ENCODE data around the gene SENP5.
"Not testable (repeated sequence)": the region's sequence is repeated elsewhere in the genome, so short reads cannot be mapped to it uniquely, and the experiment has no call there.

The SENP5 gene

DNA sequence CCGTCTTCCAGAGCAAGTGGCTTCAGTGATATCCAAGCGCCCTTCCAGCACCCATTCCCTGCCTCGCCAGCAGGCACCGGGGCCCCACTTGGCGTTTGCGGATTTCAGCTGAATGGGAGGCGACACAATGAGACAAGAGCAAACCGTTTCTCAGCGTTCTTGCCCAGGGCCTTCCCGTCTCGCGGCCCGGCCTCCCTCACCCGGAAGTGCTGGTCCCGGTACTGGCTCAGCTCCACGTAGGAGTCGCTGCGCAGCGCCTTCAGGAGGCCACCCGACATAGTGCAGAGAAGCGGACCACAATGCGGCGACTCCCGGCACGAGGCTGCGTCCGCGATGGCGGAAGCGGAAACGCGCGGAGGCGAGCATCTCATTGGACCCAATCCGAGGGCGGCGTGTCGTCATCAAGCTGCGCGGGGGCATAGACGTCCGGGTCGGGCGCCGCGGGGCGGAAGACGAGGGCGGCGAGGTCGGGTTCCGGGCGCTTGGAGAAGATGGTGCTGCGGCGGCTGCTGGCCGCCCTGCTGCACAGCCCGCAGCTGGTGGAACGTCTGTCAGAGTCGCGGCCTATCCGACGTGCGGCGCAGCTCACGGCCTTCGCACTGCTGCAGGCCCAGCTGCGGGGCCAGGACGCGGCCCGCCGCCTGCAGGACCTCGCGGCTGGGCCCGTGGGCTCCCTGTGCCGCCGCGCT lies 74.7 kb downstream of the SENP5 start, which contains the start of gene NCBP2:
NCBP2 (minus strand) TSS at position 303 of the 689 bp plus-strand sequence; CDS start at position 278, 25 bp downstream.
- peak; percentile 99 for DNase-seq (ENCODE audit: low read depth, low spot score)

DNA sequence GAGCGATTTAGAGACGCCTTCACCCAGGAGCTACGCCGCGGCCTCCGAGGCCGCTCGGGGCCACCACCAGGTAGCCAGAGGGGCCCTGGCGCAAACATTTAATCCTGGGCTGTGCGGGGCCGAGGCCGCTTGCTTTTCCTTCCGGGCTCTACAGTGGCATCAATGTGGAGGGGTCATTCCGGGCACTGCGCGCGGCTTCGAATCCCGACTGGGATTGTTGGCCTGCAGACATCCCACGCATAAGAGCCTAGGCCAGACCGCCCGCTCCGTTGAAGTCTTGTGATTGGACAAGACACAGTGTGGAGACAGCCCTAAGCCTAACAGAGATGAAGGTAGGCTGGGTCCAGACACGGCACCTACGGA lies 75.2 kb downstream of the SENP5 start:
- no peak for DNase-seq (ENCODE audit: low read depth, low spot score)

DNA sequence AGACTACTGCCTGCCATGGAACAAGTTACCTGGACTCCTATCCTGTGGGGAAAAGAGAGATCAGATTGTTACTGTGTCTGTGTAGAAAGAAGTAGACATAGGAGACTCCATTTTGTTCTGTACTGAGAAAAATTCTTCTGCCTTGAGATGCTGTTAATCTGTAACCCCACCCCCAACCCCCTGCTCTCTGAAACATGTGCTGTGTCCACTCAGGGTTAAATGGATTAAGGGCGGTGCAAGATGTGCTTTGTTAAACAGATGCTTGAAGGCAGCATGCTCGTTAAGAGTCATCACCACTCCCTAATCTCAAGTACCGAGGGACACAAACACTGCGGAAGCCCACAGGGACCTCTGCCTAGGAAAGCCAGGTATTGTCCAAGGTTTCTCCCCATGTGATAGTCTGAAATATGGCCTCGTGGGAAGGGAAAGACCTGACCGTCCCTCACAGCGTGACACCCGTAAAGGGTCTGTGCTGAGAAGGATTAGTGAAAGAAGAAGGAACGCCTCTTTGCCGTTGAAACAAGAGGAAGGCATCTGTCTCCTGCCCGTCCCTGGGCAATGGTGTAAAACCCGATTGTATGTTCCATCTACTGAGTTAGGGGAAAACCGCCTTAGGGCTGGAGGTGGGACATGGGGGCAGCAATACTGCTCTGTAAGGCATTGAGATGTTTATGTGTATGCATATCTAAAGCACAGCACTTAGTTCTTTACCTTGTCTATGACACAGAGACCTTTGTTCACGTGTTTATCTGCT lies 76.5 kb downstream of the SENP5 start:
- DNase-seq (ENCODE audit: low read depth, low spot score) = not testable (repeated sequence)

DNA sequence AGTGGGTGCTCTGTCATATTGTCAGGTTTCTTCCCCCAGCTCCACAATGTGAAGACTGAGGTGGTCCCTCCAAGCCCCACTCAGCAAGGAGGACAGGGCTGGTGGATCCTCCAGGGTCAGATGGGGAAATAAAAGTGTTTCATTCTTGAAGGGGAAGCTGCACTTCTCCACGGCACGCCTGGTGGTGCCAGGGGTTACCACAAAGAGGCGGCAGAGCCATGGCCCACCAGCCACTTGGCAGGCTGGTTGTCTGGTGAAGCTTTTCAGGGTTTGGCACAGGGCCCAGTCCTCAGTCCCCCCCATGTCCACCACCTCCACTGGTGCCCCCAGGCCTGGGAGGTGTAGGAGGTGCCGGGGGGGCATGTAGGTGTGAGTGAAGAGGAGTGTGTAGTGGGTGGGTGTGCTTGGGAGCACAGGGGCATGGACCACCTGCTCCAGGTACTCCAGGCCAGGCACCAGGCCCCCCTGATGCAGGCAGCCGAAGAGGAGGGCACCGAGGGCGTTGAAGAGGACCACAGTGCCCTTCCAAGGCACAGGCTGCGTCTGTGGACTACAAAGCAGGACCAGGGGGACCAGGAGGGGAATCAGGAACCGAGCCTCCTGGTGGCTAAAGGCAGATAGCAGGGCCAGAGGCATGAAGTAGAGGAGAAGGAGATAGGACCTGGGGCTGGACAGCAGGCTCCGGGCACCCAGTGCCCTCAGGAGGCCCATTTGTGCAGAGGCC lies 79.6 kb downstream of the SENP5 start:
- no peak for DNase-seq (ENCODE audit: low read depth, low spot score)

DNA sequence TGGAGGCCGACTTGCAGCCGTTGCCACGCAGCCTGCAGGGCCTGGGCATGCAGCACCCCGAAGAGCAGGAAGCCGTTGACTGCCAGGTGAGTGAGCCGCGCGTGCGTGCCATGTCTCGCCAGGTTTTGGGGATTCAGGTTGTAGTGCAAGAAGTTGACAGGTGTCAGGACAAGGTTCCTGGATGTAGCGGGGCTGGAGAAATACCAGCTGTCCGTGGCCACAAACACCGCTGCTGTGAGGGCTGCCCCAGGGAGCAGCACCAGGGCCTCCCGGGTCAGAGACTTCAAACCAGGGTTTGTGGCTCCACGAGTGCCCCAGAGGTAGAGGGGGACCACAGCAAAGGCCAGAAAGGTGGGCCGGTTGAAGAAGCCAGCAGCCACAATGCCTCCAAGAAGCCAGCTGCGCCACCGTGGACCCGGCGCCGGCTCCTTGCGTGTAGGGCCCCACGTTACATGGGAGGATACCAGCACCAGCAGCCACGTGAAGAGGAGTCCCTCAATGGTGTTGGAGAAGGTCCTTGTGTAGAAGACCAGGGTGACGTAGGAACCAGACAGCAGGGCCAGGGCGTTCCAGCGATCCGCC lies 80.2 kb downstream of the SENP5 start:
- DNase-seq (ENCODE audit: low read depth, low spot score) = no peak

DNA sequence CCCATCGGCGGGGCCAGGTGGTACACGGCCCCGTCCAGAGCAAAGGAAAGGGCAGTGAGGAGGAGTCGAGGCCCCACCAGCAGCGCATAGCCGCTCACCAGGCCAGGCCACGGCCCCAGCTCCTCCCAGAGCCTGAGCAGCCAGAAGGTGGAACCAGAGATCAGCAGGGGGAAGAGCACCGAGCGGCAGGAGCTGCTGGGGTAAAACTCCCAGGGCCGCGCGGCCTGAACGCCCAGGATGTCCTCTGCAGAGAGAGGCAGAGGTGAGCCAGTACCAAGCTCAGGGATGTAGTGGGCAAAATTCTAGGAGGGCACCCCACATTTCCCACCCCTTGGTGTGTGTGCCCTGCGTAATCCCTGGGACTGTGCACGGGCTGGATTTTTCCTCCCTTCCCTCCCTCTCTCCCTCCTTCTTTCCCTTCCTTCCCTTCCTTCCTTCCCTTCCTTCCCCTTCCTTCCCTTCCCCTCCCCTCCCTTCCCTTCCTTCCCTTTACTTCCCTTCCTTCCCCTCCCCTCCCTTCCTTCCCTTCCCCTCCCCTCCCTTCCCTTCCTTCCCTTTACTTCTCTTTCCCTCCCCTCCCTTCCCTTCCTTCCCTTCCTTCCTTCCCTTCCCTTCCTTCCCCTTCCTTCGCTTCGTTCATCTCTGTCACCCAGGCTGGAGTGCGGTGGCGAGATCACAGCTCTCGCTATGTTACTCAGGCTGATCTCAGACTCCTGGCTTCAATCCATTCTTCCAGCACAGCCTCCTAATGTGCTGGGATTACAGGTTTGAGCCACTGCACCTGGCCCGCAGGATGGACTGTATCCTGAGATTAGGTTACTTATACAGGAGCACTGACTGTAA lies 80.9 kb downstream of the SENP5 start:
- no peak for DNase-seq (ENCODE audit: low read depth, low spot score)

DNA sequence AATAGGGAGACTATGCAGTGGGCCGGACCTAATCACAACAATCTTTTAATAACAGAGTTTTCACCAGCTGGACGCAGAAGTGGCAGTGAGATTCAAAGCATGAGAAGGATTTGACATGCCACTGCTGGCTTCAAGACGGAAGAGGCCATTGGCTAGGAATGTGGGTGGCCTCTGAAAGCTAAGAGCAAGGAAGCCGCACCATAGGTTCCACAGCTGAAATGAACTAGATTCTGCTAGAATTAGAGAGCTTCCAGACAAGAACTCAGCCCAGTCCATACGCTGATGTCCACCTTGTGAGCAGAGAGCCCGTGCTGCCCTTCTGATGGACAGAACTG lies 81.5 kb downstream of the SENP5 start:
- DNase-seq (ENCODE audit: low read depth, low spot score) = no peak

DNA sequence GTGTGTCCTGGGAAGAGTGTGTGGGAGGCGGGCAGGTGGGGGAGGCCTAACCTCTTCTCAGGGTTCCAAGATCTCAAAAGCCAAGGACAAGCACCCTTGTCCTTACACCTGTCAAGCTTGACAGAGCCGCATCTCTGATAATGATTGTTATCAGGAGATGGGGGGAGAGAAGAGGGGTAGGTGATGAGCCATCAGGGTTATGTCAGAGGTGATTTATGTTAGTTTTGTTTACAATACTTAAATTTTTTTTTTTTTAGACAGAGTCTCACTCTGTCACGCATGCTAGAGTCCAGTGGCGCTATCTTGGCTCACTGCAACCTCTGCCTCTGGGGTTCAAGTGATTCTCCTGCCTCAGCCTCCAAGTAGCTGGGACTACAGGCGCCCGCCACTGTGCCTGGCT lies 82.0 kb downstream of the SENP5 start:
- no peak for DNase-seq (ENCODE audit: low read depth, low spot score)

DNA sequence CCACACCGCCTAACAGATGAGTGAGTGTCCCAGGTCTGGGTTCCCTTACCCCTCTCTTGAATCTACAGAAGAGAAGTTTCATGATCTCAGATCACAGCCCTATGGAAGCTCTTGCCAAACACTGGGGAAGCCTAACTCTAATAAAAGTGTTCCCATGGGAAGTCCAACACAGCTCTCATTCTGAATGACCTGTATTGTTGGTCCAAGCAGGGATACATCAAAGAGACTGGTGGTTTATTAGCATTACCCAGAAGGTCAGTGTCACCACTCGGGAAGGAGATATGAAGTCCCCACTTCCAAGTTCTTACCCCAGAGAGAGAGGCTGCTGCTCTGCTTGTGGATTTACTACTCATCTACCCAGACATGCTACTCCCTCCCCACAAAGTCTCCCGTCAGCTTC lies 83.7 kb downstream of the SENP5 start:
- DNase-seq (ENCODE audit: low read depth, low spot score) = no peak

DNA sequence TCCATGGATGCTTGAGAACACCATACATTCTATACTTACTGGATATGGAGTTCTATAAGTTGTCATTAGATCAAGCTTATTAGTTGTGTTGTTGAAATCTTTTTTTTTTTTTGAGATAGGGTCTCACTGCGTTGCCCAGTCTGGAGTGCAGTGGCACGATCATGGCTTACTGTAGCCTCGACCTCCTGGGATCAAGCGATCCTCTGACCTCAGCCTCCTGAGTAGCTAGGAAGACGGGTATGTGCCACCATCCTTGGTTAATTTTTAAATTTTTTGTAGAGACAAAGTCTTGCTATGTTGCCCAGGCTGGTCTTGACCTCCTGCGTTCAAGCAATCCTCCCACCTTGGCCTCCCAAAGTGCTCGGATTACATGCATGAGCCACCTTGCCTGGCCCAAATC lies 87.1 kb downstream of the SENP5 start:
- DNase-seq (ENCODE audit: low read depth, low spot score) = no peak

DNA sequence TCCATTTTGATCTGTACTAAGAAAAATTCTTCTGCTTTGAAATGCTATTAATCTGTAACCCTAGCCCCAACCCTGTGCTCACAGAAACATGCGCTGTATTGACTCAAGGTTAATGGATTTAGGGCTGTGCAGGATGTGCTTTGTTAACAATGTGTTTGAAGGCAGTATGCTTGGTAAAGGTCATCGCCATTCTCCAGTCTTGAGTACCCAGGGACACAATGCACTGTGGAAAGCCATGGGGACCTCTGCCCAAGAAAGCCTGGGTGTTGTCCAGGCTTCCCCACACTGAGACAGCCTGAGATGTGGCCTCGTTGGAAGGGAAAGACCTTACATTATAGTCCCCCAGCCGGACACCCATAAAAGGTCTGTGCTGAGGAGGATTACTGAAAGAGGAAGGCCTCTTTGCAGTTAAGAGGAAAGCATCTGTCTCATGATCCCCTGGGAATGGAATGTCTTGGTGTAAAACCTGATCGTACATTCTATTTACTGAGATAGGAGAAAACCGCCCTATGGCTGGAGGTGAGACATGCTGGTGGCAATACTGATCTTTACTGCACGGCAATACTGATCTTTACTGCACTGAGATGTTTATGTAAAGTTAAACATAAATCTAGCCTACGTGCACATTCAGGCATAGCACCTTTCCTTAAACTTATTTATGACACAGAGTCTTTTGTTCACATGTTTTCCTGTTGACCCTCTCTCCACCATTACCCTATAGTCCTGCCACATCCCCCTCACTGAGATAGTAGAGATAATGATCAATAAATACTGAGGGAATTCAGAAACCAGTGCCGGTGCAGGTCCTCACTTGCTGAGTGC lies 94.6 kb downstream of the SENP5 start:
- no peak for DNase-seq (ENCODE audit: low read depth, low spot score)

DNA sequence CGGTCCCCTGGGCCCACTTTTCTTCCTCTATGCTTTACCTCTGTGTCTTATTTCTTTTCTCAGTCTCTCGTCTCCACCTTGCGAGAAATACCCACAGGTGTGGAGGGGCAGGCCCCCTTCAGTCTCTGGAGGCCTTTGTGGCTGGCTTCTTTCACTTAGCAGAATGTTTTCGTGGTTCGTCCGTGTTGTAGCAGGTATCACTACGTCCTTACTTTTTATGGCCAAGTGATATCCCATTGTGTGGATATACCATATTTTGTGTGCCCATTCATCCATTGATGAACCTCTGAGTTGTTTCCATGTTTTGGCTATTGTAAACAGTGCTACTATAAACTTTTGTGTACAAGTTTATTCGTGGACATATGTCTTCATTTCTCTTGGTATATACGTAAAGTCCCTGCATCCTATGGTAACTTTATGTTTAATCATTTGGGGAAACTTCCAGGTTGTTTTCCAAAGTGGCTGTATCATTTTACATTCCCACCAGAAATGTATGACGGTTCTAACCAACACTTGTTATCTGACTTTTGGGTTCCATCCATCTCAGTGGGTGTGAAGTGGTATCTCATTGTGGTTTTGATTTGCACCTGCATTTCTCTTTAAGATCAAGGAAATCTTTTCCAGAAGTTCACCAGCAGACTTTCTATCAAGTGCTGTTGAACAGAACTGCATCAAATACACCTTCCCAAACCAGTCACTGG lies 95.4 kb downstream of the SENP5 start:
- no peak for DNase-seq (ENCODE audit: low read depth, low spot score)

DNA sequence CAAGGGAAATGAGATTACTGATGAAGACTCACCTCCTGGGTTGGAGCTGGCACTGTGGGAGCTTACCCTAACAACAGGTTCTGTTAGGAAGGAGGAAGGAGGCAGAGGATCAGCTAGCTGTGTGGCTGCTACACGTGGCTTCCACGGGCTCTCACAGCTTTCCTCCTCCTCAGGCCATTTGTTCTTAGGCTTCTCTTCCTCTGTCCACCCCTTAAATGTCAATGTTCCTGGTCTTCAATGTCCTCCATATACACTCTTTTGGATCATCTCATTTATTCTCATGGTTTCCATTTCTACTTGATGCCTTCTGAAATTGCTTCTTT lies 95.9 kb downstream of the SENP5 start:
- no peak for DNase-seq (ENCODE audit: low read depth, low spot score)

DNA sequence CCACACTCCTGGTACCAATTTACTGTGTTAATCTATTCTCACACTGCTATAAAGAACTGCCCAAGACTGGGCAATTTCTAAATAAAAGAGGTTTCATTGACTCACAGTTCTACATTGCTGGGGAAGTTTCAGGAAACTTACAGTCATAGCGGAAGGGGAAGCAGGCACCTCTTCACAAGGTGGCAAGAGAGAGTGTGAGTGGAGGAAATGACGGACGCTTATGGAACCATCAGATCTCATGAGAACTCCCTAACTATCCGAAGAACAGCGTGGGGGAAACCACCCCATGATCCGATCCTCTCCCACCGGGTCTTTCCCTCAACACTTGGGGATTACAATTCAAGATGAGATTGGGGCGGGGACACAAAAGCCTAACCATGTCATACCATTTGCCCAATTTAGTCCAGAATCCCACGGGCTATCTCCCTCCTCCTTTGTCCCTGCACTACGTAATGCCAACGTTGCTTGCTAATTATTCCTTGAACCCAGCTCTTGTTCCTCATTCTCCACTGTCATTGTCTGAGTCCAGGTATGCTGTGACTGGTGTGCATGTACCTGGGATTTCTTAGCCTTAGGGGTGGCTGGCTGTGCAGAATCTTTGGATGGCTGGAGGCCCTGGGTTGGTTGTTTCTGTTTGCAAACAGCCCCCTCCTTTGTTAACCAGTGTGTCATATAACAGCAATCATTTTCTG lies 97.5 kb downstream of the SENP5 start:
- DNase-seq (ENCODE audit: low read depth, low spot score) = no peak

DNA sequence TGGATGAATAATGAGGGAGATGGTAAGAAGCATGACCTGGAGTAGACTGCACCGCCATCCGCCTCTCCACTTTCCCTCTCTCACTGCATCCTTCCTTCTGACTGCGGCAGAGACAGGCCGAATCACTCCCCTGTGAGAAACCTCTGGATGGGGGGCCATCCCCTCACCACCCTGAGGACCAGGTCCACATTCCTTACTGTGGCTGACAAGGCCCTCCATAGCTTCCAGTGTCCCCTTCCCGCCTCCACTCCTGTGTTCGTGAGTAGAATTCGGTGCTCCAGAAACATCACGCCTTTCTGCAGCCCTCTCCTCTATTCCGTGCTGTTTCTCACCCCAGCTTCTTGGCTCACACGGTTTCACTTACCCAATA lies 98.1 kb downstream of the SENP5 start:
- no peak for DNase-seq (ENCODE audit: low read depth, low spot score)

DNA sequence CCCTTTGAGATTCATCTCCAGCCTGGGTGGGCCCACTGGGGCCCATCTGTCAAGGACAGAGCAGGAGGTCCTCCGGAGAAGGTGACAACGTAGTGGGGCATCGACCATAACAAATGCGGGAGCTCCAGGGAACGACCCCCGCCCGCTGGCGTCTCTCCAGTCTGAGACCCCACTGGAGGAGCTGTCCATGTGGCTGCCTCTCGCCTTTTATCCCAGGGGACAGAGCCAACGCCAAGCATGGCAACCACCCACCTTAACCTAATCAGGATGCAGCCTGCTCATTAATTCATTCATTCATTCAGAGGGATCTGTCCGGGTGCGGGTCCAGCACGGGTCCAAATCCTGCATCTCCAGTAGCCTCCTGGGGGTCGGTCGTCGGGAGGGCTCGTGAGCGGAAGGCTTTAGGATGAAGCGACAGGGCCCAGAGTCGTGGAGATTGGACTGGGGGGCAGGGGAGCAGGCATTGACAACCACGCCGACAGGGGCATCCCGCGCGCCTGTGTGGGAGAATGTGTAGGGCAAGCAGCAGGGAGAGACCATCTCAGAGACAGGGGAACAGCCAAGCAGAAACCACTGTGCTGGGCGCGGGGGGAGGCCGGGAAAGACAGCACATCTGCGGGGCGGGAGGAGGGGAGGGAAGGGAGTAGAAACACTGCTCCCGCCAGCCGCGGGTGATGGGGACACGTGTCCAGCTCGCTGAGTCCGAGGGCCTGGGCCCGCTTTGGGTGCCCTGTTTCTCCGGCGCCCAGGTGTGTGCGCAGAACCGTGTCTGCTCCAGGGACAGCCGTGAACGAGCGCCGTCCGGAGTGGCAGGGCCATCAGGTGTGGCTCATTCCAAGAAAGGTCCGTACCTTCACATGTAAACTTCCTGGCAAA lies 99.0 kb downstream of the SENP5 start:
- peak; percentile 45 for DNase-seq (ENCODE audit: low read depth, low spot score)

DNA sequence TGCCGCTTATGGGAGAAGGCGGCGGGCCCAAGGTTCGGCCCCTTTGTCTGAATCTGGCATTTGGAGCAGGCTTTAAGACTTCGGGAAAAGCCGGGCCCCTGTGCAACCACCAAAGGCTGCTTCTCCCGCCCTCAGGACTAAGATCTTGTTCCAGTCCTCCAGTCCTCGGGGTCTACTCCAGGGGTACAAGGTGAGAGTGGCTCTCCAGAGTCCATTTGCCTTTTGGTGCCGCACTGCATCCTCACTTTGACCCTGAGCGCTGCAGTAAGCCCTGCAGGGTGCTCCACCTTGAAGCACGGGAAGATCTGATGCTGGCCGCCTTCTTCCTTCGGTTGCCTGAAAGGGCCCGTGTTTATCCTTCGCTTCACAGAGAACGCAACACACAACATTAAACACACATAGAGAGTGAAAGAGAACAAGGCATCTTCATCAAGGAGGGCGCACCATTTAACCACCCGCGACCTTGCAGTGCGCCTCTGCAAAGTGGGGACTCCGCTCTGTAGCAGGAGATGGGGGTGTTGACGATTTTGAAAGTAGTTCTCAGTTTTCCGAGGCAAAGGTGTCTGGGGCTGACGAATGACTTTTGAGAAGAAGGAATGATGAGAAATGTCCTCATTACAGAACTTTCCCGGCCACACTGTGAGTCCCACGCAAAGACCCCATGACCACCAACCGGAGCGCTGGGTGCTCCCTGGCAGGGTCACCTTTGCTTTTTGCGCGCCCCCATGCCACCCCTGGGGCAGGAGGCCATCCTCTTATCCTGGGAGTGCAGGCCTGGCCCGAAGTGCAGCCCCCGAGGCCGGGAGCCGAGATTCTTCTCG lies 99.9 kb downstream of the SENP5 start:
- DNase-seq (ENCODE audit: low read depth, low spot score) = no peak

All from astrocyte of the hippocampus (primary cell).